ENCODE results near the gene UBD.

DNA sequence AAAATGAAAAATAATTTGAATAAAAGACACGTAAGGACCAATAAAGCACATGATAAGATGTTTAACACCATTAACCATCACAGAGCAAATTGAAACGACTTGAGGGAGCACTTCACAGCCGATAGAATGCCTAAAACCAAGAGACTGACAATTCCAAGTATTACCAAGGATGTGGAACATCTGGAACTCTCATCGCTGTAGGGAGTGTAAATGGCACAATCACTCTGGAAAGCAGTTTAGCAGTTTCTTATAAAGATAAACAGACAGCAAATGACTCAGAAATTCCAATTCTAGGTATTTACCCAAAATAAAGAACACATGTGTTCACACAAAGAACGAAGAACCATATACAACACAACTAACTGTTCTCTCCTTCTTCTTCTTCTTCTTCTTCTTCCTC, 8.5 kb upstream of the UBD start:
- TF ChIP-seq CTCF (conservative IDR thresholded peaks at IDR 0.05; ENCODE audit: low read depth, low read length): no peak
- TF ChIP-seq EZH2 (IDR thresholded peaks at IDR 0.05; ENCODE audit: low read length, unreplicated experiment): no peak
- no peak for TF ChIP-seq EZH2phosphoT487 (IDR thresholded peaks at IDR 0.05; ENCODE audit: borderline replicate concordance, low read length)

Data from PC-3 (cell line).